CD4-positive, alpha-beta T cell treated with Interferon gamma for 1 hour (primary cell): Measurements from ENCODE around the gene COL20A1.
"Not testable (repeated sequence)": the region's sequence is repeated elsewhere in the genome, so short reads cannot be mapped to it uniquely, and the experiment has no call there.

Experiments used
- DNase-seq: peaks from one replicate; pipeline ENCODE4 v3.0.0-alpha.2; 2020

The COL20A1 gene

DNA sequence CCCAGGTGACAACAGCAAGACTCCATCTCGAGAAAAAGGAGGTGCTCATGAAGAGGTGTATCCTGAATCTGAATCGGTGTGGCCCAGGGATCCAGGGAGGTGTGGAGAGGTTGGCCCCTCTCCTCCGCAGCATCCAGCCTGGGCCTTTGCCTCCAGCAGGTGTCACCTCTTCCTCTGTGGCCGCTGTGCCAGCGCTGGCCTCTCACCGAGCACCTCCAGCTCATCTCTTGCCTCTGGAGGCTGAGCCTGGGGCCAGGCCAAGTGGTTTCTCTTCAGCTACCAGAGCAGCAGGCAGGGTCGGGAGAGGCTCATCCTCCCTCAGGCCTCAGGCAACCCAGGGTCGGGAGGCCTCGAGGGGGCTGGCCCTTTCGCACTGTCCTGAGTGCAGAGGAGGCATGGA lies 1.2 kb upstream of the COL20A1 start:
- no peak for DNase-seq

DNA sequence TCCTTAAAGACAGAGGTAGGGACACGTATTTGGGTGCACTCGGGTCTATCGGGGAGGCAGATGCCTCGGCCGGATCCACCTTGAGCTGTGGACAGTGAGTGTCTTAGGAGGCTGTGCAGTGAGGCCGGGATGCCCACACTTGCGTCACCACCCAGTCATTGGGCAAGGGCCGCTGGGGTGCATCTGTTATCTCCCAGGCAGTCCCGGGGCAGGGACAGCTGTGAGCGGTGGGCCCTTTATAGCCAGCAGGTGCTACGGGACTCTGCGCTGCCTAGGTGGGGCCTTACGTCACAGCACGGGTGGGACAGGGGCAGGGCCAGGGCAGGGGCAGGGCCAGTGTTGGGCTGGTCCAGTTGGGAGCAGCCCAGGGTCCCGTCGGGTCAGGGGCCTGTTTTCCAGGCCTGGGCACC lies 689 bp upstream of the COL20A1 start:
- no peak for DNase-seq

DNA sequence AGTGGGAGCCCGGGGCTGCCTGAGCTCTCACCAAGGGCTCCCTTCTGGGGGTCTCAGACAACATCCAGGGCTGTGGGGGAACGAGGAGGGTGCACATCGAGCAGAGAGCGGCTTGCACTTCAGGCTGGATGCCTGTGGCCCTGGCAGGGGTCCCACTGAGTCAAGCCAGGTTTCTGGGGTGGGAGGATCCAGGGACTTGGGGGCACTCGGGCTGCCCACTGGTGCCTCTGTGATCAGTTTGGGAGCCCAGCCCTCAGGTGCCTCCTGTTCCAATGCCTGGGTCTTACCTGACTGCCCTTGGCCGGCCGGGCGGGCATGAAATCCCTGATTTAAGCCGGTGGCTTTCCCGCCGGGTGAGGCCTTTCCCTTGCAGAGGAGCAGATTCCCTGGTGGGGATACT lies 470 bp downstream of the COL20A1 start:
- no peak for DNase-seq

DNA sequence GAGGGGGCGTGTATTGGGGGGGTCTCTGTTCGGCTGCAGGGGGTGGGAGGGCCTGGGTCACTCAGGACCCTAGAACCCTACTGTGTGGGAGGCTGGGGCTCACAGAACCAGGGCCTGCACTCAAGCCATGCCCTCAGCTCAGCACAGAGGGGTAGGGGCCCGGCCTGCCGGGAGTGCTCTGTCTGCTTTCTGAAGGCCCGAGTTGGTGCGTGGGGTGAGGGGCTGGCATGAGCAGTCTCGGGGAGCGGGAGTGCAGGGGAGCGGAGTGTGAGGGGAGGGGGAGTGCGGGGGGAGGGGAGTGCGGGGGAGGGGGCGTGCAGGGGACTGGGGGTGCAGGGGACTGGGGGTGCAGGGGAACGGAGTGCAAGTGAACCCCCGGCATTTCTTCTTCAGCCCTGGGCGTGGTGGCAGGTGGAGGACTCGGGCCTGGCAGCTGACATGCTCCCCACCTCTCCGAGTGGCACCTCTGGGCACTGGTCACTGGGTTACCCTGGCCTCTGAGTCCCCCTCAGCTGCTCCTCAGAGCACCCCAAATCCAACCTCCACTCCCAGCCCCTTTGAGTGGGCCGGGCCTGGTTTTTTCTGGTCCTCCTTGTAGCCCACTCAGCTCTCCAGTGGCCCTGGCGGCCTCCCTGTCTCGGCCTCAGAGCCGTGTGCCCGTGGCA lies 1.0 kb downstream of the COL20A1 start:
- DNase-seq = no peak

DNA sequence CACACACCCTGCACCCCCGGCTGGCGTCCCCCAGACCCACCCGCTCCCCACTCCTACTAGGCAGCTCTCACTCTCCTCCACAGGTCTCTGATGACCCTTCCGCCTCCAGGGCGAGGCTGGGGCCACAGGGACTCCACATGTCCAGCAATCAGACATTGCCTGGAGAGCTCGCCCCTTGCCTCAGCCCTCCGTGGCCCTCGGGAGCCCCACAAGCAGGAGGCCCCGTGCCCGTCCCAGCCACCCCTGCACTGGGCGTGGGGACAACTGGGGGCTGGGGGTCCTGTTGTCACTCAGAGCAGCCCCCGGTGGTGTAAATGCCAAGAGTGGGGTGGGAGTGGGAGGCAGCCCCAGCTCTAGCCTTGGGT lies 1.5 kb downstream of the COL20A1 start:
- DNase-seq = no peak

DNA sequence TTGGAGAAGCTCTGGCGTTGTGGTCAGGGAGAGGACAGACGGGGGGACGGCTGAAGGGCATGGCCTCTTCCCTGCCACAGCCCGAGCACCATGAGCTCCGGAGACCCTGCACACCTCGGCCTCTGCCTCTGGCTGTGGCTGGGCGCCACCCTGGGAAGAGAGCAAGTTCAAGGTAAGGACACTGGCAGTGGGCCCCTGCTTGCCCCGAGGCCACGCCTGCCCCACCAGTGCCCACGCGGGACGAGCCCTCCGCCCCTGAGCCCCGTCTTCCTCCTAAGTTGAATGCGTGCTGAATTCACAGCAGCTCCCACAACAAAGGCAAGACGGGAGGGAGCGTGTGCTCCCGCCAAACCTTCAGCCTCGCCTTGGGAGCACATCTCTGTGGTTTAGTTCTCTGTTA lies 2.0 kb downstream of the COL20A1 start:
- no peak for DNase-seq

DNA sequence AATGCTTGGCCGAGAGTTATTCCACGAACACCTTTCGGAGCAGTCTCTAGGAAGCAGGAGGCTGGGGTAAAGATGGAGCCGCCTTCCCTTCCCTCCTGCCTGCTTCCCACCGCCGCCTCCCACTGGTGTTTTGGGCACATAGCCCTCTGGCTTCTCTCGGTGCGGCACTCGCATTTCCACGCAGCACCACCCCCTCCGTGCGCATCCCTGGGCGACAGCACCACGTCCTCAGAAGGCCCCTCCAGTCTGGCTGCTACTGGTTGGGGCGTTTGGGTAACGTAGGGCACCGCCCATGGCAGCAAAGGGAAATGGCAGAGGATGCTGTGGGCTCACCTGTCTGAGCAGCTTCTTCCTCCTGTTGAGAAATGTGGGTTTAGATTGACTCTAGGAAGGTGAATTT lies 2.4 kb downstream of the COL20A1 start:
- no peak for DNase-seq

DNA sequence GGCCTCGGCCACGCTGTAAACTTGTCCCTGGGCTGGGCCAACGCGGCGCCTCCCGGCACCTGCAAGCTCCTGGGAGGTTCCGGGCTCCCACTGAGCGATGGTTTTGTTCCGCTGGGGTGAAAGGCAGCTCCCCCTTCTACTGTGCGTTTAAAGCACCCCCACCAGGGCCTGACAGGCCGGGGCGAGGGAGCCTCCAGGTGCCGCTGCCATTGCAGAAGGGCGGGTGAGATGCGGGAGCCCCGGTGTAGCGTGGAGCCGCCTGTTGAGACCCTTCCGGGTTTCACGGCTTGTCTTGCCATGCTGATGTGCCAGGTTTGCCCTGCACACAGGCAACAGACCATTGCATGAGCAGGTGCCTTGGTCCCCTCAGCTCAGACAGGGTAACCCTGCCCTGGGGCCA lies 2.9 kb downstream of the COL20A1 start:
- no peak for DNase-seq

DNA sequence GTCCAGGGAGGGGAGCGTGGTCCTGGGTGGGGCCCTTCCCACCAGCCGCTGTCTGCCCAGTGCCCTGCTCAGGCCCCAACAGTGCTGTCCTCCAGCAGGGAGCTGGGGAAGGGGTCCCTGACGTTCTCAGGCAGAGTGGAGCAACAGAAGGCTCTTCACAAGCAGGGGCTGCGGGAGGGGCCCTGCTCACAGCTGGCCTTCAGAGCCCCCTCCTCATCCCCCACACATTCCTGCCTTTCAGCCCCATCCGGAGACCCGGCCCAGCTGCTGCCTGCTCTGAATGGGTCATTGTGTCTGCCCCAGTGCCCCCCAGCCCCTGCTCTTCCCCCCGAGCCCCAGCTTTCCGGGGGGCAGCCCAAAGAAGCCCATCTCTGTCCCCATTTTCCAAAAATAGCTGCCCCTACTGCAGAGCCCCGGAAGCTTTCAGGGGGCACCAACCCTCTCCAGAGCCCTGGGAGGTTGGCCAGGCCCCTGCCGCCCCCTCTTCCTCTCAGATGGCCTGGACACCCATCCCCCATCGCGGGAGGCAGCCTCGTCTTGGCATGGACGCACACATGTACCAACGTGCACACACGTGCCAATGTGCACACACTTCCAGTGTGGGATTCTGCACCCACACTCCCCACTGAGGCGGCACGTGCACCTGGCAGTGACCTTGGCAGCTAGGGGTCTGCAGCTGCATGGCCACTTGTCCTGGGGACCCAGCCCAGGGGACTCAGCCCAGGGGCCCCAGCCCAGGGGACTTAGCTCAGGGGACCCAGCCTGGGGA lies 3.7 kb downstream of the COL20A1 start:
- no peak for DNase-seq

DNA sequence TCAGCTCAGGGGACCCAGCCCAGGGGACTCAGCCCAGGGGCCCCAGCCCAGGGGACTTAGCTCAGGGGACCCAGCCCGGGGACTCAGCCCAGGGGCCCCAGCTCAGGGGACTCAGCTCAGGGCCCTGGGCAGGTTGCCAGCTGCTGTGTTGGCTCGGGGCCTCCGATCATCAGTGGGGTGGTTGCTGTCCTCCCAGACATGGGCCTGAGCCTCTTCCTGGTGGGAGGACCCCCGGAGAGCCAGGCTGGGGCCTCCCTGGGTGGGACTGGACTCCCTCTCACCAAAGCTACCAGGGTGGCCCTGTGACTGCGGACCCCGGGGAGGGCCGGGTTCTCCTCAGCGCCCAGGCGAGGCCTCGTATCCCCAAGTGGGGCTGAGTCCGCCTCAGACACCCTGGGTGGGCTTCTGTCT lies 4.4 kb downstream of the COL20A1 start:
- no peak for DNase-seq

DNA sequence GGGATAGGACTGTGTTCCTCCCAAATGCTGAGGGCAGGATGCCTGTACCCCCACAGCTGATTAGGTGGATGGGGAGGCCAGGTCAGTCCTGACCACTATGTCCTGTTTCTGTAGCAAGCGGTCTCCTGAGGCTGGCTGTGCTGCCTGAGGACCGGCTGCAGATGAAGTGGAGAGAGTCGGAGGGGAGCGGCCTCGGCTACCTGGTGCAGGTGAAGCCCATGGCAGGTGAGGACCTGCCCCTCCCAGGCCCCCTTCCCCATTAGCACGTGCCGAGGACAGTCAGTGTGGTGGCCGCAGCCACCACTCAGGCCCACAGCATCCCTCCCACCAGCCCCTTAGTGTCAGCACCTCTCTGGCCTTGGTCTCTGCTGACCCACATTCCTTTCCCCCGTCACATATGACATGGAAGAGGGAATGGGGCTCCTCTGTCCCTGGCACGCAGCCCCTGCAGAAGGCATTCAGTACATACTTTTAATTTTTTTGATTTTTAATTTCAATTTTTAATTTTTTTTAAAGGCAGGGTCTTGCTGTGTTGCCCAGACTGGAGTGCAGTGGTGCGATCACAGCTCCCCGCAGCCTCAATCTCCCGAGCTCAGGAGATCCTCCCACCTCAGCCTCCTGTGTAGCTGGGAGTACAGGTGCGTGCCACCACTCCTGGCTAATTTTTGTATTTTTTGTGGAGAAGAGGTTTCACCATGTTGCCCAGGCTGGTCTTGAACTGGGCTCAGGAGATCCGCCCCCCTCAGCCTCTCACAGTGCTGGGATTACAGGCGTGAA lies 5.0 kb downstream of the COL20A1 start:
- DNase-seq = no peak

DNA sequence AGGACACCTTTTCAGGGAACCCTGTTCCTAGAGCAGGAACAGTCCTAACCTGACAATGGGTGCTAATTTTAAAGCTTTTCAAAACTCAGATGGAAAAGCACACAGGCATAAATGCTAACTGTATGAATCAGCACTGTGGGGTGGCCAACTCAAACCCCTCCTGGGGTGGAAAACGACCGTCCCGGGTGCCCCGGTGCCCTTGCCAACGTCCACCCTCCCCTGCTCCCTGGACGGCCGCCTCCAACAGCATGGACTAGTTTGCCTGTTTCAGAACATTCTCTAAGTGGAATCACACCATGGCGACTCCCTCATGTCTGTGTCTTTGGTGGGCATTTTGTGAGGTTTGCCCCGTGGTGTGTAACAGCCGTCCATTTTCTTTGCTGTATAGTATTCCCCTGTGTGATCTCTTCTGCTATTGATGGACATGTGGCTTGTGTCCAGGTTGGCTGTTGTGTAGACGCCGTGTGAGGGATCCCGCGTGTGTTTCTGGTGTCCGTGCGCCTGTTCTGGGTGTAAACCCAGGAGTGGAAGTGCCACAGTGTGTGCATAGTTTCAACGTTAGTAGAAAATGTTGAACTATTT lies 5.8 kb downstream of the COL20A1 start:
- no peak for DNase-seq

DNA sequence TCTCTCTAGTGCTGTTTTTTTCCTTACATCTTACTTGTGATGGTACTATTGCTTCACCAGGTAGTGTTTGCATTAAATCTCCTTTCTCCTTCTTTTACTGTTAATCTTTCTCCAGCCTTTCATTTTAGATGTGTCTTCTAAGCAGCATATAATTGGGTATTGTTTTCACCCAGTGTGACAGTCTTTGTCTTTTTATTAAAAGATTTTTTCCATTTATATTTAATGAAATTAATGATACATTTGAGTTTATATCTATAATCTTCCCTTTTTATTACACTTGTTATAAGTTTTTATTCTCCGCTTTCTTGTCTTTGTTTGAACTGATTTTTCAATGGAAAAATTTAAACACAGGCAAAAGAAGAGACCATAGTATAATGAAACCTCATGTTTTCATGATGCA lies 8.7 kb downstream of the COL20A1 start:
- no peak for DNase-seq

DNA sequence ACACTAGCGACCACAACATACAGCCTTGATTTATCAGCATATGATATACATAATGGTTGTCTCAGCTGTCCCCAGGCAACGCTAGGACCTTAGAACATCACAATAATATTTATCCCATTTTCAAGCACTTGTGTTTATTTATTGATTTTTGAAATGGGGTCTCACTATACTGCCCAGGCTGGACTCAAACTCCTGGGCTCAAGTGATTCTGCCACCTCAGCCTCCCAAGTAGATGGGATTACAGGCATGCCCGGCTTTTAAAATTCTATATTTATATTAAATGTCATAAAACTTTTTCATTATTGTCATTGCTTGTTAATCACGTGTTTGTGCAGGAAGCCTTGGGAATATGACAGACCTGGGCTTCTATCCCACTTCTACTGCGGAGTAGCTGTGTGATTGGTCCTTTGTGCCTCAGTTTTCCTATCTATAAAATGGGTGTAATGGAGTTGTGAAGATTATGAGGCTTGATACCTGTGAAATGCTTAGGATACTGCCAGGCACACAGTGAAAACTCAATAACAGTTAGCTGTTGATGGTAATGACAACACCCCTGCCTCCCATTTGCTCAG lies 10.2 kb downstream of the COL20A1 start:
- no peak for DNase-seq

DNA sequence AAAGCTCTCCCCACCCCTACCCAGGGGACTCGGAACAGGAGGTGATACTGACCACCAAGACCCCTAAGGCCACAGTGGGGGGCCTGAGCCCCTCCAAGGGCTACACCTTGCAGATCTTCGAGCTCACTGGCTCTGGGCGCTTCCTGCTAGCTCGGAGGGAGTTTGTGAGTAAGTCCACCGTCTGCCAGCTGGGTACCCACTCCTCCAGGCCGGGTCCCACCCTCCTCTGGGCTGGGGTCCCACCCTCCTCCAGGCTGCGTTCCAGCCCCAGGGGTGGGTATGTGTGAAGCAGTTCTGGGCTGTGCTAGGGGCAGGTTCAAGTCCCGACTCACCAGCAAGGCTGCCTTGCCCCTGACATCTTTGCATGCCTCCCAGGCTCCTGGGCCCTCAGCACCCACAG lies 12.4 kb downstream of the COL20A1 start:
- DNase-seq = no peak

DNA sequence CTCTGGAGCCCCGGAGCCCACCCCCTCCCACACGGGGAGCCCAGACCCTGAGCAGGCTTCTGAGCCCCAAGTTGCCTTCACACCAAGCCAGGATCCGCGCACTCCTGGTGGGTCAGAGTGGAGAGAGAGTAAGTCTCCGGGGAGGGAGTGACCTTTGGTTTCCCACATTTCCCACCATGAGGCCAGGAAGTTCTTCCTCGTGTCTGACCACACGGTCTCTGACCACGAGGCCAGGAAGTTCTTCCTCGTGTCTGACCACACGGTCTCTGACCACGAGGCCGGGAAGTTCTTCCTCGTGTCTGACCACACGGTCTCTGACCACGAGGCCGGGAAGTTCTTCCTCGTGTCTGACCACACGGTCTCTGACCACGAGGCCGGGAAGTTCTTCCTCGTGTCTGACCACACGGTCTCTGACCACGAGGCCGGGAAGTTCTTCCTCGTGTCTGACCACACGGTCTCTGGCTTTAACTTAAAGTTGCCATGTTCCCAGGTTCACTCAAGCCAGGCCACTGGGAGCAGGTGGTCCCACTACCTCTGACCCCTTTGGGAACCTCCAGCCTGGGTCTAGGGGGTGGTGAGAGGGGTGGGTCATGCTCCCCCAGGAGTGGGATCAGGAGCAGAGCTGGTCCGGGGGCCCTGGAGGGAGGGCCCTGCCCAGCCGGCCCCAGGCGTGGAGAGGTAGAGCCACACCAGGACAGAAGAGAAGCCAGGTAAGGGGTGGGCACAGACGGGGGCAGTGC lies 13.1 kb downstream of the COL20A1 start:
- not testable (repeated sequence) for DNase-seq

DNA sequence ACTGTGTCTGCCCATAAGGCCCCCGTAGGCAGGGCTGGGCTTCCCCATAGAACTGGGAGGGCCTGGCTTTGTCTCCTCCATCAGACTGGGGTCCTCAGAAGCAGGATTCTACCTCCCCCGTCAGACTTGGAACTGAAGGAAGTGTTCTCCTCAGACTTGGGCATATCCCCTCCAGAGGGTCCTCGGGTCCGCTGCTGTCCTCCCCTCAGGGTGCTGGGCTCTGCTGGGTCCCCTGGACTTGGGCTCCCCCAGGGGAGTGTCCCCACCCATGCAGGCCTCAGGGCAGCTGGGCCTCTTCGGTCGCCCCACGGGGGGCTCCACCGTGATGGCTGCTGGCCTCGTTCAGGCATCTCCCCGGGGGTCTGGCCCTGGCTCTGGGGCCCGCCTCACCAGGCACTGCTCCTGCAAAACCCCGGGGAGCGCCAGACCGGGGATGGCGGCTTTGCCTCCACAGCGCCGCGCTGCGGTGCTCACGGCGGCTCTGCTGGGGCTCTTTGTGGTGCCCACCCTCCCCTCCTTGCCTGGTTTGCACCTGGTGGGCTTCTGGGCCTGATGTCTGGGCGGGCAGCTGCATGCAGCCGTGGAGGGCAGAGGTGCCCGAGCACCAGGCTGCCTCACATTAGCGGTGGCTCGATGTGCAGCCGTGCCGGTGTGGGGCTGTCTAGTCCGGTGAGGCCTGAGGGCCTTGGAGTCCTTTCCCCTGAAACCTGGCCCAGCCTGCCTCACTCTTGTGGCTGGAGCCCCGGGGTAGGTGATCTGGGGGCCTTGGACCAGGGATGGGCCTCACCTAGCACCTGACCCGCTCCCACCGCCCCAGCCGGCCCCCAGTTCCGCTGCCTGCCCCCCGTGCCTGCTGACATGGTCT lies 13.9 kb downstream of the COL20A1 start:
- DNase-seq = no peak

DNA sequence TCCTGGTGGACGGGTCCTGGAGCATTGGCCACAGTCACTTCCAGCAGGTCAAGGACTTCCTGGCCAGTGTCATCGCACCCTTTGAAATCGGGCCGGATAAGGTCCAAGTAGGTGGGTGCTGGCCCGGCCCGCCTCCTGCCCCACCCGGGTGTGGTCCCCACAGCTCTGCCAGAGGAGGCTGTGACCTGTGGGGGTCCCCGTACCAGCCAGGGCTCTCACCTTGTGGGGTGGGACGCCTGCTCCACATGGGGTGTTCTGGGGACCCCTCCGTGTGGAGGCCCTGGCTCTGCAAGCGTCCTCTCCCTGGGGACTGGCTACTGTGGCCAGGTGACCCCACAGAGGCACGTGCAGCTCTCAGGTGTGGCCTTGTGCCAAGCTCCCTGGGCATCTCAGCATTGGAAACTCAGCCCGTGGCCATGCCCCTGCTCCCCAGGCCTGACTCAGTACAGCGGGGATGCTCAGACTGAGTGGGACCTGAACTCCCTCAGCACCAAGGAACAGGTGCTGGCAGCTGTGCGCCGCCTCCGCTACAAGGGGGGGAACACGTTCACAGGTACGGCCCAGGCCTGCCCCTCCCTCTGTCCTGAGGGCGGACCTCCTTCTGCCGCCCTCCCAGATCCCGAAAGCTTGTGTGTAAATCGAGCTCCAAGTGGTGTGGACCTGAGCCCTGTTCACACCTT lies 14.7 kb downstream of the COL20A1 start:
- DNase-seq = no peak

DNA sequence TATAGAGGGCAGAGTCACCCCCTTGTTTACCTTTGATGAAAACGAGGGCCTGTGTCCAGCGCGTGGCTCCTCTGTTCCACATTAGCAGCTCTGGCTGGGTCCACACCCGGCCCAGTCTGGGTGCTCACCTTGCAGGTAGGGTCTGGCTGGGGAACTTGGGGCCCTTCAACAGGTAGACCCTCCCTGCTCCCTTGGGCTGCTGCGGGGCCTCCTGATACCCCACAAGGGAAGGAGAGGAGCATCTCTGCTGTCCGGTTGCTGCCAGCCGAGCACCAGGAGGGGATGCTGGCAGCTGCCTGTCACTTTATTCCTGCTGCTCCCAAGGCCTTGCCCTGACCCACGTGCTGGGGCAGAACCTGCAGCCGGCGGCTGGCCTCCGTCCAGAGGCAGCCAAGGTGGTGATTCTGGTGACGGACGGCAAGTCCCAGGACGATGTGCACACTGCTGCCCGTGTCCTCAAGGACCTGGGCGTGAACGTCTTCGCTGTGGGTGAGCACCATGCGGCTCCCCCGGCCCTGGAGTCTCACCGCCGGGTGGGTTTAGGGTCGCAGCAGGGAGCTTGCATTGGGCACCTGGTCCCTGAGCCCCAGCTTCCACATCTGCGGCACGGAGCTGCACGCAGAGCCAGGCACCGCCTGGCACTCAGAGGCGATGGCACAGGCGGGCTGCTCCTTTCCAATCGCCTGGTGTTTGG lies 15.4 kb downstream of the COL20A1 start:
- DNase-seq = no peak
